Activated CD4-positive, alpha-beta memory T cell treated with anti-CD3 and anti-CD28 coated beads for 36 hours (primary cell): Measurements from ENCODE around the gene VSIG10L2. TPM values are rescaled to one million over a fixed set of nuclear protein-coding genes. Genes with fewer than 3 reads are reported as not detected.

Source experiments
- CTCF ChIA-PET: fragments of 350-600 bp; sonication (Branson Sonifier 250); formaldehyde crosslinking; loops from one replicate; lab custom pipeline; 2021; ENCODE audit warnings: antibody characterized with exemption, inconsistent platforms; lab: Charles Lee
- POLR2A ChIA-PET: fragments of 350-600 bp; sonication (Branson Sonifier 250); formaldehyde crosslinking; loops from one replicate; lab custom pipeline; 2021; ENCODE audit warnings: antibody characterized with exemption; lab: Charles Lee
- DNase-seq: peaks from one replicate; pipeline ENCODE4 v3.0.0-alpha.2; 2020
- H3K27ac Mint-ChIP-seq: one replicate; pipeline ENCODE4 v1.8.0; 2021; ENCODE audit warnings: mixed read lengths
- H3K27me3 Mint-ChIP-seq: one replicate; pipeline ENCODE4 v1.8.0; 2021; ENCODE audit warnings: mixed read lengths
- H3K36me3 Mint-ChIP-seq: one replicate; pipeline ENCODE4 v1.8.0; 2021; ENCODE audit warnings: mixed read lengths
- H3K4me1 Mint-ChIP-seq: one replicate; pipeline ENCODE4 v1.8.0; 2021; ENCODE audit warnings: low read depth, mixed read lengths
- H3K4me3 Mint-ChIP-seq: one replicate; pipeline ENCODE4 v1.8.0; 2021; ENCODE audit warnings: mild to moderate bottlenecking, mixed read lengths
- H3K9me3 Mint-ChIP-seq: one replicate; pipeline ENCODE4 v1.8.0; 2021; ENCODE audit warnings: mixed read lengths
- intact Hi-C: fragments of 100-400 bp; cut with micrococcal nuclease; formaldehyde crosslinking; loops from one replicate; pipeline ENCODE4 v1.15.1; 2023
- total RNA-seq, 2 experiments: library from RNA; stranded (reverse); gene quantifications; one replicate each; pipeline ENCODE4 v1.2.3, GENCODE V29; 2021

Gene VSIG10L2
- total RNA-seq, 2 experiments from 2014 or later: not detected

GRCh38 chr11:125949271-125950177 is 3.7 kb downstream of the VSIG10L2 start:
- no peak overlapping the region for H3K27ac Mint-ChIP-seq
- no peaks in the 10 kb centered on the region for H3K36me3 Mint-ChIP-seq
- CTCF ChIA-PET: interaction anchor here (1.2 kb wide), 1 partner anchor 245 kb away, joined by 3 read pairs; no protein-coding TSS in a partner anchor
- POLR2A ChIA-PET: no interaction called here
- H3K4me3 Mint-ChIP-seq: no peak overlapping the region
- no peaks in the 10 kb centered on the region for H3K9me3 Mint-ChIP-seq
- intact Hi-C loops: no loop called here
- peaks cover 5% of the 10 kb centered on the region for H3K27me3 Mint-ChIP-seq
- DNase-seq: no peak
- no peaks in the 10 kb centered on the region for H3K4me1 Mint-ChIP-seq

DNA sequence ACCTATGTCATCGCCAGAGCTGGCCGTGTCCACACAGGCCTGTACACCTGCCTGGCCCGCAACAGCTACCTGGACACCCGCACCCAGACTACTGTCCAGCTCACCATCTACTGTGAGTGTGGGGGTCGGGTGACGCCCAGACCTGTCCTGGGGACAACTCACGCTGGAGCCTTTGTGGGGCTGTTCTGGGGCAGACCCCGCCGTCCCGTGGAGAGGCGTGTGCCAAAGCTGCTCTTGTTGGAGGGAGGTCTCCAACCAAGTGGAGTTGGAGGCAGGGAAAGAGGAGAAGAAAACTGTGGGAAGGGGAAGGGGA is 4.3 kb downstream of the VSIG10L2 start:
- no peaks in the 10 kb centered on the region for H3K9me3 Mint-ChIP-seq
- POLR2A ChIA-PET: no interaction called here
- CTCF ChIA-PET: interaction anchor here (1.2 kb wide), 1 partner anchor 244 kb away, joined by 3 read pairs; no protein-coding TSS in a partner anchor
- H3K27ac Mint-ChIP-seq: no peak overlapping the region
- H3K4me3 Mint-ChIP-seq: no peak overlapping the region
- H3K36me3 Mint-ChIP-seq: no peaks in the 10 kb centered on the region
- H3K4me1 Mint-ChIP-seq: no peaks in the 10 kb centered on the region
- DNase-seq: no peak
- intact Hi-C loops: no loop called here
- peaks cover 5% of the 10 kb centered on the region for H3K27me3 Mint-ChIP-seq

DNA sequence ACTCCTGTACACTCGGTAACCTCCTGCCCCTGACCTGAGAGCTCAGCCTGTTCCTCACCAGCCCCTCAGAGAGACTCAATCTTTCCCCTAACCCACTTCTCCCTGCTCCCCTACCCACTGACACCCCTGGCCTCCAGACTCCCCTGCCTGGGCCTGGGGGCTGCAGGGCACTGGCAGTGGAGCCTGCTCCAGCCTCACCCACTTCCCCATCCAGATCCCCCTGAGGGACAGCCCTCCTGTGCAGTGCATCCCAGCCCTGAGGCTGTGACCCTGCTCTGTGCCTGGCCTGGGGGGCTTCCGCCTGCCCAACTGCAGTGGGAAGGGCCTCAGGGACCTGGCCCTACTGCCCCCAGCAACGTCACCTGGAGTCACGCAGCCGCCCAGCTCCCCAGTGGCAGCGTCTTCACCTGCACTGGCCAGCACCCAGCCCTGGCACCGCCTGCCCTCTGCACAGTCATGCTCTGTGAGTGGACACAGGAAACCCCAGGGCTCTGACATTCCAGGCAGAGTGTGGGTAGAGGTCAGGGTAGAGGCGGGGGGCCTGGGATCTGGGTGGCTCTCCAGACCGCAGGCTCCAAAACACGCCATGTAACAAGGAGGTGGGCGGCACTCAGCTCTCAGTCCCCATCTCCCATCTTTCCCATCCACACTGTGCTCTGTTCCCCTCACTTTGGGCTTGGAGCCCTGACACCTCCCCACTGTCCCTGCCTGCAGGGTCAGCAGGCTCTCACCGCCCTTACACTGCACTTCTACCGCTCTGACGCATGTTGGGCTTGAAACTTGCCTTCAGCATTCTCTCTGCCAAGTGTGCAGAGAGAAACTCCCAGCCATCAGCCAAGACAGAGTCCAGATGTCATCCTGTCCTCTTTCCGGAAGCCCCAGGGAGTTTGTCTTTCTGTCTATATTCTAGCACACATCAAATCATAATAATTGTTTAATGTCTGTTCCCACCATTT is 5.1 kb downstream of the VSIG10L2 start:
- no peak overlapping the region for H3K4me3 Mint-ChIP-seq
- no peaks in the 10 kb centered on the region for H3K9me3 Mint-ChIP-seq
- H3K27ac Mint-ChIP-seq: no peak overlapping the region
- H3K36me3 Mint-ChIP-seq: no peaks in the 10 kb centered on the region
- ChIA-PET CTCF (interaction anchor here (1.2 kb wide), 1 partner anchor 243 kb away, joined by 3 read pairs; no protein-coding TSS in a partner anchor), POLR2A (no interaction called here)
- no peaks in the 10 kb centered on the region for H3K4me1 Mint-ChIP-seq
- intact Hi-C loops: no loop called here
- DNase-seq: no peak
- H3K27me3 Mint-ChIP-seq: peaks cover 5% of the 10 kb centered on the region

GRCh38 chr11:125951731-125952130 is 5.9 kb downstream of the VSIG10L2 start:
- ChIA-PET CTCF (no interaction called here), POLR2A (no interaction called here)
- Mint-ChIP-seq H3K36me3 (no peaks in the 10 kb centered on the region), H3K9me3 (no peaks in the 10 kb centered on the region), H3K4me3 (no peak overlapping the region), H3K27me3 (peaks cover 5% of the 10 kb centered on the region), H3K4me1 (no peaks in the 10 kb centered on the region), H3K27ac (no peak overlapping the region)
- no peak for DNase-seq
- intact Hi-C loops: no loop called here

- H3K27ac Mint-ChIP-seq: no peak overlapping the region
- intact Hi-C loops: no loop called here
- H3K4me1 Mint-ChIP-seq: peaks cover under 1% of the 10 kb centered on the region
- no peaks in the 10 kb centered on the region for H3K36me3 Mint-ChIP-seq
- DNase-seq: no peak
- H3K27me3 Mint-ChIP-seq: peaks cover 3% of the 10 kb centered on the region
- POLR2A ChIA-PET: no interaction called here
- CTCF ChIA-PET: interaction anchor here (0.6 kb wide), 1 partner anchor 9 kb away, joined by 3 read pairs; no protein-coding TSS in a partner anchor
- H3K4me3 Mint-ChIP-seq: no peak overlapping the region
- H3K9me3 Mint-ChIP-seq: no peaks in the 10 kb centered on the region
Observed at GRCh38 chr11:125952559-125952958, 6.7 kb downstream of the VSIG10L2 start.

DNA sequence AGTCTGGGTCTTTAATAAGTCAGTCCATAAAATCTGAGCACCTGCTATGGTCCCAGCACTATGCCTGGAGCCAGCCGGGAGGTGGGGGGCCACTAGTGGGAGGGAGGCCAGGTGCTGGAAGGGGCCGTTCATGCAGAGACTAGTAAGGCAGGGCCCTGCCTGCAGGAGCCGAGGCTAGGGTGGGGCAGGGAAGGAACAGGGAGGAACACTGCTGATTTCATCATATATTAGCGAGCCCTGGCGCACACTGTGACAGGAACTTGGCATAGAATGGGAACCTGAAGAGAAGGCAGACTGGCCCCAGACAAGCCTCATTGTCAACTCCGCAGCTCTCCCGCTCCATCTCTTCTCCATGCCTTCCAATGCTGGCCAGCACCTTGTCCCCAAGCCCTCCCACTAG is 7.1 kb downstream of the VSIG10L2 start:
- CTCF ChIA-PET: interaction anchor here (0.6 kb wide), 1 partner anchor 9 kb away, joined by 3 read pairs; no protein-coding TSS in a partner anchor
- intact Hi-C loops: no loop called here
- Mint-ChIP-seq H3K9me3 (no peaks in the 10 kb centered on the region), H3K27ac (no peak overlapping the region), H3K36me3 (no peaks in the 10 kb centered on the region), H3K27me3 (peaks cover 3% of the 10 kb centered on the region), H3K4me3 (no peak overlapping the region), H3K4me1 (peaks cover 4% of the 10 kb centered on the region)
- DNase-seq: no peak
- POLR2A ChIA-PET: no interaction called here

GRCh38 chr11:125953401-125953935 is 7.6 kb downstream of the VSIG10L2 start:
- H3K4me1 Mint-ChIP-seq: peaks cover 4% of the 10 kb centered on the region
- intact Hi-C loops: no loop called here
- no peaks in the 10 kb centered on the region for H3K9me3 Mint-ChIP-seq
- CTCF ChIA-PET: interaction anchor here (0.6 kb wide), 1 partner anchor 10 kb away, joined by 3 read pairs; no protein-coding TSS in a partner anchor
- peaks cover 3% of the 10 kb centered on the region for H3K27me3 Mint-ChIP-seq
- DNase-seq: no peak
- H3K27ac Mint-ChIP-seq: no peak overlapping the region
- no peaks in the 10 kb centered on the region for H3K36me3 Mint-ChIP-seq
- no peak overlapping the region for H3K4me3 Mint-ChIP-seq
- POLR2A ChIA-PET: no interaction called here

GRCh38 chr11:125954123-125954944 is 8.5 kb downstream of the VSIG10L2 start:
- Mint-ChIP-seq H3K36me3 (no peaks in the 10 kb centered on the region), H3K4me1 (peaks cover 4% of the 10 kb centered on the region), H3K4me3 (no peak overlapping the region), H3K27me3 (peaks cover 3% of the 10 kb centered on the region), H3K27ac (no peak overlapping the region), H3K9me3 (no peaks in the 10 kb centered on the region)
- DNase-seq: no peak
- CTCF ChIA-PET: no interaction called here
- POLR2A ChIA-PET: no interaction called here
- intact Hi-C loops: no loop called here

GRCh38 chr11:125954945-125955640 is 9.2 kb downstream of the VSIG10L2 start:
- intact Hi-C loops: no loop called here
- no peak for DNase-seq
- Mint-ChIP-seq H3K9me3 (no peaks in the 10 kb centered on the region), H3K4me1 (peaks cover 4% of the 10 kb centered on the region), H3K4me3 (no peak overlapping the region), H3K27ac (no peak overlapping the region), H3K36me3 (no peaks in the 10 kb centered on the region), H3K27me3 (peaks cover 1% of the 10 kb centered on the region)
- POLR2A ChIA-PET: no interaction called here
- CTCF ChIA-PET: no interaction called here

DNA sequence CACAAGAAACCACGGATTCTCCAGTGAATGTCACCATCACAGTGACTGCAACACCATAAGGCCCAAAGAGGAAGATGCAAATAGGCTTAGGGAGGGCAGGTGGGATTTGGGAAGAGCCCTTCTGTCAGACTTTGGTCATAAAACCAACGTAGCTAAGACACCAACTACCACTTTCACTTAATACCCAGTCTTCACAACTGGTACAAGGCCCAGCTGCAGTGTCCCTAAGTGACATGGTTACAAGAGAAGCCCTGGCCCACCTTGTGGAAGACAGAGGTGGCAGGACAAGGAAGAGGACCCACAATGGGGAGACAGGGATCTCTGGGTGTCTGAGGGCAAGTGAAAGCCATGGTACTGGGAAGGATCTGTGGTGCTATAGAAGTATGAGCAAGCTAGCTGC is 10.0 kb downstream of the VSIG10L2 start:
- H3K4me3 Mint-ChIP-seq: no peak overlapping the region
- no peaks in the 10 kb centered on the region for H3K36me3 Mint-ChIP-seq
- ChIA-PET POLR2A (no interaction called here), CTCF (interaction anchor here (1.3 kb wide), 1 partner anchor 14 kb away, joined by 6 read pairs; no protein-coding TSS in a partner anchor)
- no peaks in the 10 kb centered on the region for H3K27me3 Mint-ChIP-seq
- no peaks in the 10 kb centered on the region for H3K9me3 Mint-ChIP-seq
- intact Hi-C loops: no loop called here
- peaks cover 4% of the 10 kb centered on the region for H3K4me1 Mint-ChIP-seq
- H3K27ac Mint-ChIP-seq: no peak overlapping the region
- no peak for DNase-seq
